GM18505 (cell line): ENCODE measurements around the gene TPD52L1.
"Not testable (repeated sequence)": the region's sequence is repeated elsewhere in the genome, so short reads cannot be mapped to it uniquely, and the experiment has no call there.

Source experiments
- ATAC-seq: cut with Tn5 transposase; IDR thresholded peaks from one replicate; pipeline ENCODE4 v1.9.1; 2021; ENCODE audit not compliant: unreplicated experiment
- POLR2A ChIP-seq: IDR thresholded peaks from 4 replicates; pipeline ENCODE4 v1.6.1; 2011; ENCODE audit warnings: borderline replicate concordance; ENCODE audit not compliant: insufficient read depth, insufficient read length; ENCODE audit errors: extremely low read depth

The TPD52L1 gene

DNA sequence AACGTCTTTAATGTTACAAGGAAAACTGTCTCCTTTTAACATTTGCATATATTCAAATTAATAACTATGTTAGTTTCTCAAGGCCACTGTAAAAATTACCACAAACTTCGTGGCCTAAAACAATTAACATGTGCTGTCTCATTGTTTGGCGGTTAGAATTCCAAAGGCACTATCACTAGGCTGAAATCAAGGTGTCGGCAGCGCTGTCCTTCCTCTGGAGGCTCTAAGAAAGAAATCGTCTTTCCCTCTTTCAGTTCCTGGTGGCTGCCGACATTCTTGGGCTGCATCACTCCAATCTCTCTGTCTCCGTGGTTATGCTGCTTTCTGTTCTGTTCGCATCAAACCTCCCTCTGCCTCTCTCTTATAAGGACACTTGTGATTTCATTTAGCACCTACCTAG is 4.2 kb downstream of the TPD52L1 start:
- no peak for ATAC-seq
- no peak for TF ChIP-seq POLR2A

DNA sequence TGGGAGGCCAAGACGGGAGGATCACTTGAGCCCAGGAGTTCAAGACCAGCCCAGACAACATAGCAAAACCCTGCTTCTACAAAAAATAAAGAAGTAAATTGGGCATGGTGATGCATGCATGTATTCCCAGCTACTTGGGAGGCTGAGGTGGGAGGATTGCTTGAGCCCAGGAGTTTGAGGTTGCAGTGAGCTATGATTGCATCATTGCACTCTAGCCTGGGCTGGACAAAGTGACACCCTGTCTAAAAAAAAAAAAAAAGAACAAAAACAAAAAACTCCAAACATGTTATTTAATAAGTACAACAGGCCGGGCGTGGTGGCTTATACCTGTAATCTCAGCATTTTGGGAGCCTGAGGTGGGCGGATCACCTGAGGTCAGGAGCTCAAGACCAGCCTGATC is 9.8 kb downstream of the TPD52L1 start:
- ATAC-seq = not testable (repeated sequence)

DNA sequence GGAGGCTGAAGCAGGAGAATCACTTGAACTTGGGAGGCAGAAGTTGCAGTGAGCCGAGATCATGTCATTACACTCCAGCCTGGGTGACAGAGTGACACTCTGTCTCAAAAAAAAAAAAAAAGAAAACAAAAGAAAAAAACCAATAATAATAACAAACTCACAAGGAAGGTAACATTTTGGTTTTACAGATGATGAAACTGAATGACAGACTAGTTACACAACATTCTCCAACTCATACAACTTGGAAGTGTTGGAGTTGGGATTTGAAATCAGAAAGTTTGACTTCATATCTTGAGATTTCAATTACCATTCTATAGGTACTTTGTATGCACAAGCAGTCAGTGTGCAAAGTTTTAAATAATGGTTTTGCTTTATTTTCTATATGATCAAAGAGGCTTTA is 10.2 kb downstream of the TPD52L1 start:
- ATAC-seq = no peak
- no peak for TF ChIP-seq POLR2A

DNA sequence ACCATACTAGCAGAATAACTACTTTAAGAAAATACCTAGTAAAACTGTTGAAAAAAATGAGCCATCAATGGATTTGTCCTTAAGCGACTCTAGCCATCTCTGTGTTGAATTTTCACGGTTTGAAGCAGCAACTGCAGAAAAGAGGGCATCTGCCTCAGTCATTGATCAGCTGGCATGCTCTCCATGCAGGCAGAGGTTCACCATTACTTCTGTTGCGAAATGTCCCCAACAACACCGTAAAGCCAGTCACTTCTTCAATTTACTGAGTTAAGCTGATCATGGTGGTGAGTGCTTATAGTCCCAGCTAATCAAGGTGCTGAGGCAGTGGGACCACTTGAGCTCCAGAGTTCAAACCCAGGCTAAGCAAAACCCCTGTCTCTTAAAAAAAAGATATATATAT is 11.1 kb downstream of the TPD52L1 start:
- TF ChIP-seq POLR2A = no peak

DNA sequence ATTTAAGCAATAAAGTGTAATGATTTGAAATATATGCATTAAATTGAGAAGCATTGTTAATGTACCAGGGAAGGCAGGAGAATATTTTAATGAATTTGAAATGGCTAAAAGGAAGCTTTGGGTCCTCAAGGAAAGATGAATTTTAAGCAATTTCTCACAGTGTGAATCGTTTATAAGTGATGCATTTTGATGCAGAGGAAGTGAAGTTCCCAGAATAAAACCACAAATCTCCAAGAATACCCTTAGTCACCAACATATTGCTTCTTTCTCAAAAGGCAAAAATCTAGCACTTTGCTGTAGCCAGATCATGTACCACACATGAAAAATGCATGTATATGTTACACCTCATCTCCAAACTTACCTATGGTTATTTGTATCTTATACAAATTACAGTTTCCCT is 11.7 kb downstream of the TPD52L1 start:
- no peak for TF ChIP-seq POLR2A
- ATAC-seq = no peak

More for the DNA sequence above, 11.1 kb downstream of the TPD52L1 start:
- ATAC-seq = no peak

DNA sequence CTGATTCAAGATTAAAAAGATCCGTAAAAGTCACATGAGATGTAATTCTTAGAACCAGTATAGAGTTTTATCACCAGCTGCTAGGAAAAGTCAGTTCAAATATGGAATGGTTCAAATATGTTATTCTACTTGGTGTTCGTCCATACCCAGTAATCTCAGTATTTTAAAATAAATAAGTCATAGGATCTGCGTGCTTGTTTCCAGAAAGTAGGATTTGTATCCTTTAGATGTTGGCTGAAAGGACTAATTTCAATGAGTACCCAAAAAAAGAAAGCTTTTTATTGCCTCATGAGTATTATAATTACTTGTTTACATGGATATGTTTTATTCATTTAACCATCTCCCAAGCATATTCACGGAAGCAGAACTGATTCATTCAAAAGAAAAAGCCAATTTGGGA is 12.2 kb downstream of the TPD52L1 start:
- ATAC-seq = no peak
- no peak for TF ChIP-seq POLR2A

DNA sequence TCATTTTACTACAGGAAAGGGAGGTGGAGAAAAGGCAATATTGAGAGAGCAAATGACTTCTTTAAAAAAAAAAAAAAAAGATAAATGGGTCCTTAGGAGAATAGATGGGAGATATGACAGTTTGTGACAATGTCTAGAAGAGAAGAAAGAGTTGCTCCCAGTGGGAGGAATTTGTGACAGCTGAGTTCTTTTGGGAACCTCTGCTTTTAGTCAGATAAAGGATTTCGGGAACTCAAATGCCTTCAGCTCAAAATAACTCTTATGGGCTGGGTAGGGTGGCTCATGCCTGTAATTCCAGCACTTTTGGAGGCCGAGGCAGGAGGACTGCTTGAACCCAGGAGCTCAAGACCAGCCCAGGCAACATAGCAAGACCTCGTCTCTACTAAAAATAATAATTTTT is 13.1 kb downstream of the TPD52L1 start:
- no peak for ATAC-seq
- no peak for TF ChIP-seq POLR2A

DNA sequence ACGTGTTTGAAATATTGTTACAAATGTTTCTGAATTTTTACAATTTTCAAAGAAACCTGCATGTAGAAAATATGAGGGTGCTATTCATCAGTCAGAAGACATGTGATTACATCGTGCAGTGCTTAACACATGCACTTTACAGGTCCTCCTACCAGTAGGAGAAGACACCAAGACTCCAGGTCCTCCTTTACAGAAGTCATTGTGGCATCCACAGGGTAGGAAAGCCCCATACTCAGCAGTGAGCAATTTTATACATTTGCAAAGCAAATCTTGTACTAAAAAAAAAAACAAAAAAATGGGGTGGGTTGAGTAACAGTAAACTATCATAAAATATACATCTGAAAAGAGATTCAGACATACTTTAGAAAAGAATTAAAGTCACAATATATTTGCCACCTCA is 14.0 kb downstream of the TPD52L1 start:
- no peak for ATAC-seq
- TF ChIP-seq POLR2A = no peak

DNA sequence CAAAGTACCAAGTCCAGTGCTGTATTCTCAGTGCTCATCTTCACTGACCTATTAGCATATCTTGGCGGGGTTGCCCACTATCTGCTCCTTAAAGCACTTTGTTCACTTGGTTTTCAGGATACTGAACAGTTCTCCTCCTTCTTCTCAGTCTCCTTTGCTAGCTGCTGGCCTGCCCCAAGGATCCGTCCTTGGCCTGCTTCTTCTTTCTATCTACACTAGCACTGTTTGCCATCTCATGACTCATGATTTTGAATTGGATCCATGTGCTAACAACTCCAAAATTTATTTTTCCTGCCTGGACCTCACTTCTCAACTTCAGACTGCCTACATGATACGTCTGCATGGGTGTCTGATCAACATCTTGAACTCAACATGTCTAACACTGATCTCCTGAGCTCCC is 15.5 kb downstream of the TPD52L1 start:
- no peak for TF ChIP-seq POLR2A
- ATAC-seq = no peak

DNA sequence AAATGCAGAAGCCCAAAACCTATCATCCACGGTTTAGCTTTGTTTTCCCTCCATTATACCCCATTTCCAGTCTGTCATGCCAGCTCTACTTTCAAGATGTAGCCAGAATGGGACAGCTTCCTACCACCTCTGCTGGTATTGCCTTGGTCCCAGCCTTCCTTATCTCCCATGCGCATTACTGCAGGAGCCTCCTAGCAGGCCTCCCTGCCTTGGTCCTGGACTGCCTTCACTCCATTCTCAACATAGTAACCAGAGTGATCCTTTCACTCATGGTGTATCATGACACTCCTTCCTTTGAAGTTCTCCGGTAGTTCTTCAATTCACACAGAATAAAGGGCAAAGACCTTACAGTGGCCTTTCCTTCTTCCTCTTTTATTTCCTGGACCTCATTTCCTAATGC is 15.9 kb downstream of the TPD52L1 start:
- ATAC-seq = no peak
- no peak for TF ChIP-seq POLR2A

DNA sequence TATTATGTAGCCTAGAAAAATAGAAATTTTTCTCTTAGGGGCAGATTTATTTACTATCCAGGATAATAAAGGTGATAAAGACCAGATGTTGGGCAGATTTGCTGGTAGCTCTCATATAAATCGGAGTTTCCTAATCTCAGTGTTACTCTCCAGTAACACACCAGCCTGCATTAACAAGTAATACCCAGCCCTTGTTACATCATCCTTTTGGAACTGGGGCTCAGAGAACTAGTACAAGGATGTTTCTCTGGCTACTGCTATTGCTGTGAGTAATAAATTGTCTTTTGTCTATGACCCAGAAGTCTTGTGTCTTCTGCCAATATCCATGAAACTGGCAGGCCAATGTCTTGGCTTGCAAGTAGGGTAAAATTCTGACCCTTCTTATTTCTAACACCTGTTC is 16.8 kb downstream of the TPD52L1 start:
- ATAC-seq = no peak
- no peak for TF ChIP-seq POLR2A

DNA sequence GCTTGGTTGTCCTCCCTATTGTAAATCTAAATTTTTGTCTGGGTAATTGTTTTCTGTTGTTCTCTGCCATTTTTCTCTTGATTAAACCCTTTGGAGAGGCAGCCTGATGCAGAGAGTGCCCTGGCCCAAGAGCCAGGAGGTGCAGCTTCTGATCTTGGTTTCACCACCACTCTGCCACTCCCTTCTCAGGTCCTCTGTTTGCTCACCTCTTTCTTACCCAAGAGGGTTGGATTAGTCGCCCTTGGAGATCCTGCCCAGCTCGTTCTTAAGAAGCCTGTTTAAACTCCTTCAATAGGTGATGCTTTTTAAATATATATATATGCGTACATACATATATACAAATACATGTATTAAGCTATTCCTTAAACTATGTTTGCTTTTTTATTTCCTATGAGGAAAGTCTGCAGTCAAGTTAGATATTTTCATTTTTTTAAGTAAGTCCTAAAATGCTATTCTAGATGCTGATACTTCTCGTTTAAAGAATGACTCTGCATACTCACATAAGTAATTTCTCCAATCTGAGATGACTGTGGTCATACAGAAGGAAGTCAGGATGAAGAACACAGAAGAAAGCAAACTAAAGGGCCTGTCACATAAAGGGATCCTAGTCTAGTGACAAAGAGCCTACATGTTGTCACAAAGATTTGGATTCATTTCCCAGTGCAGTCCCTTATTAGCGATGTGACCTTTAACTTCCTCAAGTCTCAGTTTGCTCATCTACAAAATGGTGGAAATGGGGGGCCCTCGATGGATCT is 19.9 kb downstream of the TPD52L1 start:
- no peak for TF ChIP-seq POLR2A
- no peak for ATAC-seq

DNA sequence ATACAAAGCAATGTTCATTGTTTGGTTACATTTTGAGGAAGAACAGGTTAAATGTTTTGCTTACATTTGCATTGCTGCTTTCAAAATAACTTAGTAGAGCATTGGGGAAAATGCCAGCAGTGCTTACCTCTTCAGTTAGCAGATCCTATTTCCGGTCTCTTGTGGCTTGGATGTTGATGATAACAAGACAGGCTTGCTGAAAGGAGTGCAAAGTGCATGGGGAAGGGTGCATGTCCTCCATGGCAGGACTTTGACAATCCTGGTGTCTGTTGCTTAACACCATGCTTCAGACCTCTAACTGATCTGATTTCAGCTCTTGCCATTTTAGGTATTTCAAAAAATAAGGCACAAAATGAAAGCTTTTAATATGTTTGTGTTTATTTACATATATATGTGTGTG is 21.1 kb downstream of the TPD52L1 start:
- no peak for ATAC-seq

DNA sequence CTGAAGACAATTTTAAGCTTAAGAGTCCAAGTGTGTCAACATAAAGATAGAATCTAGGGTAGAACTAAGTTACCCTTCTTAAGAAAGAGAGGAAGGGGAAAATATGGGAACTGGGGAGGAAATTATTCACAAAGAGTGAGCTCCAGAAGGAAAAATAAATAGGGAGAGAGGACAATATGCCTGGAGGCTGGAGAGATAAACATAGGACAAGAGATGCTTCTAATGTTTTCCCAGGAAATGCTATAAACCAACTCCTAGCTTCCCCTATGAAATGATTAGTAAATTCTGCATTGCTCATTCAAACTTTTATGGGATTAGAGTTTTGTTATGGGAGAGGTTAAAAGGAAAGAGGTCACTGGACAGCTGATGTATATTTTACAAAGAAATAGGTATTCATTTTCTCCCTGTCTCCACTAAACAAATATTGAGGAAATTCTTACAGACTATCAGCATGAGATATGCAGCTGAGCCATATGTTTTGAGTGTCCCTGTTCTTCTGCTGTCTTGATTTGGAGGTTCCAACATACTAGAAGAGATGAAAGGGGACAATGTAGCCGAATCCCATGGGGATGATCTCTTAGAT is 22.0 kb downstream of the TPD52L1 start:
- no peak for ATAC-seq
- no peak for TF ChIP-seq POLR2A

More for the DNA sequence above, 21.1 kb downstream of the TPD52L1 start:
- TF ChIP-seq POLR2A = no peak

DNA sequence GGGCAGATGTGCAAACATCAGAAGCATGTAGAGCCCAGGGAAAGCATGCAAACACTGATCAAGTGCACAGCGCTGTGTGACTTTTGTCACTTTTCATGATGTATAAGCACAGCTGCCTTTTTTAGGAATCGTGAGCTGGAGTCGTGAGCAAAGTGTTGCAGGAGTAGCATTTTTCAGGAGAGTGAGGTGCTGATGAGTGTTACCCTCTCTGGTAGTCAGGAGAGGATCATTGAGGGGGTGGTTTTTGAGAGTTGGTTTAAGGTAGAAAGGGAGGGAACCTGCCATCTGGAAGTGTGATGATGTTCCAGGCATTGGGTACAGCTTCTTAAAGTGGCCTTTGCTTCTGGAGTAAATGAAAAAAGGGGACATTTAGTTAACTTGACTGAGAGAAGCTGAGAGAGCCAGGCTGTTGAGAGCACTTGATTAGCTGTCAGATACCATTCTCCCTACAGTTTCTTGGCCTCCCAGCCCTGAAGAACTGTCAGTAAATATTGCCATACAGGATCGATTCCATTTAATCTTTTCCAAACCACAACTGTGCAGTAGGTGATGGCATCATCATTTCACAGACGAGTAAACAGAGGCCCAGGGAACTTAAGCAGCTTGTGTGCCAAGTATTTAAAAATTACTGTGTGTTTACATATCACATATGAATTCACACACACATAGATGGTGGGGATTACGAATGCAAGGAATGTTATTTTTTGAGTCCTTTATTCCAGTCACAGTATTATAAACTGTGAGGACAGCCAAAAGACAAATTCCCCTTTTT is 28.9 kb downstream of the TPD52L1 start:
- ATAC-seq = no peak
- TF ChIP-seq POLR2A = no peak

DNA sequence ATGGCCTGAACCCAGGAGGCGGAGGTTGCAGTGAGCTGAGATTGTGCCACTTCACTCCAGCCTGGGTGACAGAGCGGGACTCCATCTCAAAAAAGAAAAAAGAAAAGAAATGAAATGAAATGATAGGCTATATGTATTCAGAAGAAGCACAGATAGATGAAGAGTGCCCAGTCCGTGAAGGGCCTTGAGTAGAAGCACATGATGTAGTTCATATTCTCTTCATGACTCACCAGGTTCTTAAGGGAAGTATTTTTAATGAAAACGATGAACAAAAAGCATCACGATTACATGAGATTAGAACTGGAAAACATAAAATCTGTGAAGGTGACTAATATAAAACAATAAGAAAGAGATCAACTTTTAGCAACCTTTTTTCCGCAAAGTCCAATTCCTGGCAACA is 29.8 kb downstream of the TPD52L1 start:
- no peak for ATAC-seq
- no peak for TF ChIP-seq POLR2A
